Psoas muscle (tissue), 8 donors: ENCODE results near the gene PPP1R3A. TPM values are rescaled to one million over a fixed set of nuclear protein-coding genes. Genes with fewer than 3 reads are reported as not detected.

Experiments used
- ATAC-seq, 4 donors: fragments of 200-7000 bp; cut with Tn5 transposase; one replicate each; pipeline ENCODE4 v1.9.1; 2020; ENCODE audit warnings: moderate library complexity in 3 of 4, mild to moderate bottlenecking in 2 of 4
- DNase-seq, 2 donors: peaks; one replicate each; pipeline ENCODE4 v3.0.0-alpha.2; 2020
- H3K27ac ChIP-seq: fragments of 200-600 bp; one replicate; pipeline ENCODE4 v1.8.0; 2022
- H3K27me3 ChIP-seq, 3 donors: fragments of 200-600 bp in 1 of 3; one replicate each; pipeline versions ENCODE4 v1.6.1 to v1.8.0; 2013 to 2022; ENCODE audit warnings: low read length in 2 of 3, mild to moderate bottlenecking in 2 of 3, moderate library complexity in 1 of 3; ENCODE audit not compliant: insufficient read depth in 3 of 3
- H3K36me3 ChIP-seq, 2 donors: fragments of 200-600 bp in 1 of 2; one replicate each; pipeline versions ENCODE4 v1.6.1 to v1.8.0; 2013 to 2022; ENCODE audit warnings: low read depth in 1 of 2, mild to moderate bottlenecking in 1 of 2, moderate library complexity in 1 of 2; ENCODE audit not compliant: insufficient read depth in 1 of 2
- H3K4me1 ChIP-seq: fragments of 200-600 bp; one replicate; pipeline ENCODE4 v1.8.0; 2022
- H3K4me3 ChIP-seq: fragments of 200-600 bp; one replicate; pipeline ENCODE4 v1.8.0; 2022; ENCODE audit warnings: mild to moderate bottlenecking
- H3K9me3 ChIP-seq: fragments of 200-600 bp; one replicate; pipeline ENCODE4 v1.8.0; 2022
- WGBS, 3 donors: extraction: QIAGEN DNeasy Blood & Tissue Kit; methylation state at CpG; one replicate each; pipeline versions ENCODE4 v1.1.6 to v1.1.7; 2013; 5-methylcytosine and 5-hydroxymethylcytosine counted together
- intact Hi-C, 2 donors: fragments of 100-400 bp; cut with DNase I; formaldehyde crosslinking; loops; one replicate each; pipeline versions ENCODE4 v1.11.0 to v1.14.2; 2022
- long read RNA-seq, 2 donors: library from polyadenylated mRNA; unstranded; transcript quantifications; one replicate each; pipeline ENCODE4 v2.0.0, GENCODE V29; 2021
- polyA plus RNA-seq, 3 donors: library from polyadenylated mRNA; stranded (reverse); fragments of 200-250 nt; gene quantifications; one replicate each; pipeline ENCODE4 v1.2.3, GENCODE V29; 2013
- total RNA-seq, 4 donors: library from RNA; stranded (reverse); fragmentation: NEBNext Ultra II Directional in 2 of 4; extraction: Animal tissue kit (Norgen Biotek cat#: 25700) in 2 of 4; gene quantifications; one replicate each; pipeline versions ENCODE4 v1.2.1 to v1.2.4, GENCODE V29; 2021 to 2023
- TF ChIP-seq, protein P1 (sequence below): fragments of 200-600 bp; IDR thresholded peaks from one replicate; pipeline ENCODE4 v1.8.0; 2022; ENCODE audit warnings: antibody characterized with exemption
- donor health status: healthy with polysubstance abuse.
- donor health status: DM: no; HTN: no; CAD: no; lungs with moderate emphysema.
- donor health status: Bipolar disorder and iron deficiency.
- donor health status: healthy.
- donor health status: DM: yes; HTN: yes; CAD: no.
- donor health status: DM: no; HTN: no; CAD: no.
- donor health status: DM: no; HTN: no; CAD: no.
- donor health status: DM: yes; HTN: yes; CAD: no.

Gene PPP1R3A, protein sequence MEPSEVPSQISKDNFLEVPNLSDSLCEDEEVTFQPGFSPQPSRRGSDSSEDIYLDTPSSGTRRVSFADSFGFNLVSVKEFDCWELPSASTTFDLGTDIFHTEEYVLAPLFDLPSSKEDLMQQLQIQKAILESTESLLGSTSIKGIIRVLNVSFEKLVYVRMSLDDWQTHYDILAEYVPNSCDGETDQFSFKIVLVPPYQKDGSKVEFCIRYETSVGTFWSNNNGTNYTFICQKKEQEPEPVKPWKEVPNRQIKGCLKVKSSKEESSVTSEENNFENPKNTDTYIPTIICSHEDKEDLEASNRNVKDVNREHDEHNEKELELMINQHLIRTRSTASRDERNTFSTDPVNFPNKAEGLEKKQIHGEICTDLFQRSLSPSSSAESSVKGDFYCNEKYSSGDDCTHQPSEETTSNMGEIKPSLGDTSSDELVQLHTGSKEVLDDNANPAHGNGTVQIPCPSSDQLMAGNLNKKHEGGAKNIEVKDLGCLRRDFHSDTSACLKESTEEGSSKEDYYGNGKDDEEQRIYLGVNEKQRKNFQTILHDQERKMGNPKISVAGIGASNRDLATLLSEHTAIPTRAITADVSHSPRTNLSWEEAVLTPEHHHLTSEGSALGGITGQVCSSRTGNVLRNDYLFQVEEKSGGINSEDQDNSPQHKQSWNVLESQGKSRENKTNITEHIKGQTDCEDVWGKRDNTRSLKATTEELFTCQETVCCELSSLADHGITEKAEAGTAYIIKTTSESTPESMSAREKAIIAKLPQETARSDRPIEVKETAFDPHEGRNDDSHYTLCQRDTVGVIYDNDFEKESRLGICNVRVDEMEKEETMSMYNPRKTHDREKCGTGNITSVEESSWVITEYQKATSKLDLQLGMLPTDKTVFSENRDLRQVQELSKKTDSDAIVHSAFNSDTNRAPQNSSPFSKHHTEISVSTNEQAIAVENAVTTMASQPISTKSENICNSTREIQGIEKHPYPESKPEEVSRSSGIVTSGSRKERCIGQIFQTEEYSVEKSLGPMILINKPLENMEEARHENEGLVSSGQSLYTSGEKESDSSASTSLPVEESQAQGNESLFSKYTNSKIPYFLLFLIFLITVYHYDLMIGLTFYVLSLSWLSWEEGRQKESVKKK
- total RNA-seq: 100 to 1,000 TPM in 1 of 4 donors, 10 to 100 TPM in 3; 52.6 to 124 (median 61.0) TPM
- 10 to 100 TPM in 2 of 3 donors, 1 to 10 TPM in 1; 1.8 to 31.2 (median 14.3) TPM for polyA plus RNA-seq
- long read RNA-seq, donor 1, full-length matches to known transcripts: 20 of 26 reads
- long read RNA-seq, donor 1, partial matches to known transcripts: 1 of 26 reads
- long read RNA-seq, donor 1, other reads (novel, unspliced or antisense): 5 of 26 reads
- long read RNA-seq, donor 2, full-length matches to known transcripts: 38 of 44 reads
- long read RNA-seq, donor 2, partial matches to known transcripts: 0 of 44 reads
- long read RNA-seq, donor 2, other reads (novel, unspliced or antisense): 6 of 44 reads

DNA sequence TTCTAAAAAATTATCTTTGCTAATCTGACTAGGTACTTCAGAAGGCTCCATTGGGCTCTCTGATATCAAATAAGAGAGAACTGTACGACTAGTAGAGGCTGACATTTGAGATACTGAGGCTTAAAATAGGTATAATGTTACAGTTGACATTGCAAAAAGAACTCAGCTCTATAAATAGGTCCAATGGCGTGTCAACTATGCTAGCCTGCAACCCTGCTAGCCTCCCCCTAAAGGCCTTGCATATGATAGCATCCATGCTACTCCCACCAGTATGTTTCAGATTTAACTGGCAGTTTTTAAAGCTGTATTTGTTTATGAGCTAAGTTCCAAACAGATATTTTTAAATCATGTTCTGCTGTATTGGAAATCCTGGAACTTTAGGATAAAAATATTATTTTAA is at the start of gene PPP1R3A:
Gene PPP1R3A, minus strand, starts transcription at position 64 of the 400 bp plus-strand sequence. Its CDS starts 13 bp downstream, at position 51.
- Histone ChIP-seq H3K4me3 (peak within 1 kb of the TSS; percentile 68), H3K36me3 (no peaks in the 10 kb centered on the region), H3K27me3 (no peaks in the 10 kb centered on the region), H3K4me1 (peaks cover 8% of the 10 kb centered on the region), H3K9me3 (no peaks in the 10 kb centered on the region), H3K27ac (peak within 1 kb of the TSS; percentile 86)
- 9 to 13% (median 12%) methylated on average over 2 of the region's 2 CpGs for WGBS, 3 donors
- TF ChIP-seq, protein P1, sequence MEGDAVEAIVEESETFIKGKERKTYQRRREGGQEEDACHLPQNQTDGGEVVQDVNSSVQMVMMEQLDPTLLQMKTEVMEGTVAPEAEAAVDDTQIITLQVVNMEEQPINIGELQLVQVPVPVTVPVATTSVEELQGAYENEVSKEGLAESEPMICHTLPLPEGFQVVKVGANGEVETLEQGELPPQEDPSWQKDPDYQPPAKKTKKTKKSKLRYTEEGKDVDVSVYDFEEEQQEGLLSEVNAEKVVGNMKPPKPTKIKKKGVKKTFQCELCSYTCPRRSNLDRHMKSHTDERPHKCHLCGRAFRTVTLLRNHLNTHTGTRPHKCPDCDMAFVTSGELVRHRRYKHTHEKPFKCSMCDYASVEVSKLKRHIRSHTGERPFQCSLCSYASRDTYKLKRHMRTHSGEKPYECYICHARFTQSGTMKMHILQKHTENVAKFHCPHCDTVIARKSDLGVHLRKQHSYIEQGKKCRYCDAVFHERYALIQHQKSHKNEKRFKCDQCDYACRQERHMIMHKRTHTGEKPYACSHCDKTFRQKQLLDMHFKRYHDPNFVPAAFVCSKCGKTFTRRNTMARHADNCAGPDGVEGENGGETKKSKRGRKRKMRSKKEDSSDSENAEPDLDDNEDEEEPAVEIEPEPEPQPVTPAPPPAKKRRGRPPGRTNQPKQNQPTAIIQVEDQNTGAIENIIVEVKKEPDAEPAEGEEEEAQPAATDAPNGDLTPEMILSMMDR: peak; percentile 58
- ATAC-seq (peak; percentile 92 to 98 (median 94)), DNase-seq (peak in 1 of 2 donors; percentile 55)
- intact Hi-C loops: loop anchor here (5.0 to 10.0 kb wide), 4 partner anchors 147 to 204 kb away; no protein-coding TSS in a partner anchor

DNA sequence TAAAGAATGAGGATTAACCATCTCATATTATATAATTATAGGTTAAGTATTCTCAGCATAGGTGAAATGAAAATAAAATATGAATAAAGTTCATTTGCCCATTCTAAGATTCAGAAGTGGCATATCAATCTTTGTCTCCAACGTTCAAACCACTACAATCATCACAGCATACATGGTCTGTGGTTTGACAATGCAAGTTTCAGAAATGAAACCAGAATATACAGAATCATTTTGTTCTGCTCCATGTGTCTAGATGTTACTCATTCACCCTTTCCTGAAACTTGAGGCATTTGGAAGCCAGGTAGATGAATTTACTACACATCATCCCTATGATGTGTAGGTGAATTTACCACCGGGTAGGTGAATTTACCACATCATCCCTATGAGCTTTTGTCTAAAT is 44.5 kb upstream of the PPP1R3A start:
- intact Hi-C loops: no loop called here
- TF ChIP-seq, protein P1: no peak
- Histone ChIP-seq H3K27ac (no peak overlapping the region), H3K4me1 (no peaks in the 10 kb centered on the region), H3K36me3 (no peaks in the 10 kb centered on the region), H3K27me3 (no peaks in the 10 kb centered on the region), H3K9me3 (peaks cover 3% of the 10 kb centered on the region), H3K4me3 (no peak overlapping the region)
- ATAC-seq: no peak
- 76 to 78% (median 77%) methylated on average over 2 of the region's 2 CpGs for whole genome bisulfite sequencing, 3 donors
- DNase-seq: no peak

DNA sequence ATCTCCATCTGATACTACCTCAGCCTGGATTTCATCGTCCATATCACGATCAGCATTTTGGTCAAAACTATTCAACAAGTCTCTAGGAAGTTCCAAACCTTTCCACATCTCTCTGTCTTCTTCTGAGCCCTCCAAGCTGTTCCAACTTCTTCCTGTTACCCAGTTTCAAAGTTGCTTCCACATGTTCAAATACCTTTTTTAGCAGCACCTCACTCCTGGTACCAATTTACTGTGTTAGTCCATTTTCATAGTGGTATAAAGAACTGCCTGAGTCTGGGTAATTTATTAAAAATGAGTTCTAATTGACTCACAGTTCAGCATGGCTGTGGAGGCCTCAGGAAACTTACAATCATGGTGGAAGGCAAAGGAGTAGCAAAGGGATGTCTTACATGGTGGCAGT is 41.1 kb upstream of the PPP1R3A start:
- H3K4me1 ChIP-seq: no peaks in the 10 kb centered on the region
- H3K4me3 ChIP-seq: no peak overlapping the region
- intact Hi-C loops: no loop called here
- H3K27ac ChIP-seq: no peak overlapping the region
- no peak for DNase-seq
- 86 to 92% (median 87%) methylated on average over 2 of the region's 2 CpGs for WGBS, 3 donors
- no peak for ATAC-seq
- TF ChIP-seq, protein P1: no peak
- no peaks in the 10 kb centered on the region for H3K27me3 ChIP-seq
- H3K9me3 ChIP-seq: peaks cover 3% of the 10 kb centered on the region
- no peaks in the 10 kb centered on the region for H3K36me3 ChIP-seq

DNA sequence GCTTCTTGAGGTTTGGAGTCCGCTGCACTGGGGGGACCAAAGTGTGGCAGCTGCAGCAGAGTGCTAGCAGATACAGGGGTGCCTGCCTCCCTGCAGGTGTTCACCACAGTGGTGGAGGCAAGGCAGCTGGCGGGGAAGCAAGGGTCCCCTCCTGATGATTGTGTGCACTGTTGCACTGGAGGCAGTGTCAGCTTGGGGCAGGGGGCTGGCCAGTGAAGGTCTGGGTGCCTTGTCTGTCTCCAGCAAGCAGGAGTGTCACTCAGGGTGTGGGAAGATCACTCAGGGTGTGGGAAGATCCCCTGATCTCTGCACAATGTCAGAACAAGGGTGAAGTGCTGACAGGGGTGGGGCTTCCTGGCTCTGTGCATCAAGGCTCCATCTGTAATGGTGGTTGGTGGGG is 36.3 kb upstream of the PPP1R3A start:
- no peak overlapping the region for H3K4me3 ChIP-seq
- DNase-seq: no peak

More for the DNA sequence above, 36.3 kb upstream of the PPP1R3A start:
- WGBS, 3 donors: 86 to 92% (median 92%) methylated on average over 2 of the region's 2 CpGs
- ATAC-seq: no peak
- no peaks in the 10 kb centered on the region for H3K4me1 ChIP-seq
- H3K27me3 ChIP-seq: no peaks in the 10 kb centered on the region
- TF ChIP-seq, protein P1: no peak
- H3K36me3 ChIP-seq: no peaks in the 10 kb centered on the region
- intact Hi-C loops: loop anchor here in 1 of 2 donors (2.0 kb wide), 1 partner anchor 52 kb away; no protein-coding TSS in a partner anchor
- H3K9me3 ChIP-seq: peaks cover 12% of the 10 kb centered on the region
- H3K27ac ChIP-seq: no peak overlapping the region
